ENCODE measurements around the gene PCAT7.

DNA sequence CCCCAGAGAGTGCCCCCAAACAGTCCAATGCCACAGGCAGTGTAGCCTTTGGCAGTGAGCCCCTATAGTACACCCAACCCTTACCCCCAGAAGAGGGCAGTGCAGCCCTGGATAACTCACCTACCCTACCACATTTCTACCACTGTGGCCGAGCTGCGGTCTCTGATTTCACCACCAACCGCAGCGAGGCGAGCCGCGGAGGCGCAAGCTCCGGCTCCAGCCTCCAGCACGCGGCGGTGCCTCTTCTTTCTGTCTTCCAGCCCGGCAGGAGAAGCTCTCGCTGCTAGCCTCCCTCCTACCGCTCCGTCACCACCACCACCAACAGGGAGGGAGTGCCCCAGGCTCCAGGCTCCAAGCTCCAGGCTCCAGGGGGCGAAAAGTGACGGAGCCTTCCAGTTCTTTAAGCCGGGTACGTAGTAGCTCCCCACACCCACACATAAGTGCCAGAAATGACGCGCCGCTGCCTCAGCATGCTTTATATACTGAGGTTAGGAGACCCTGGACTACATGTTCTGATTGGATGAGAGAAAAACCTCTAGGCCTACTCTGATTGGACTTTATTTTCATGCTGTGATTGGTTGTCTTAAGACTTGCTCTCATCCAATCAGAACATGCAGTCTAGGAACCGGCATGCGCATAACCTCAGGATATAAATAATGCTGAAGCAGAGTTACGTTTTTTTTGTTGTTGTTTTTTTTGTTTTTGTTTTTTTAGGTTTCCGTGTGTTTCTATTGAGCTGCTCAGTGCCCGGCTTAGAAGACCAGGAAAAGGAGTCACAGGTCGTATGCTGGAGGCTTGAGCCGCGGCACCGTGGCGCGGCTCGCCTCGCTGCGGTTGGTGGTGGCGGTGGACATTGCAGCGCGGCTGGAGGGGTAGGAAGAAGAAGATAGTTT, at the start of gene PCAT7:
- TF ChIP-seq GATA2 (IDR thresholded peaks at IDR 0.05; ENCODE audit: low read depth, low read length) (no peak), GATA3 (IDR thresholded peaks at IDR 0.05; ENCODE audit: low read depth, low read length) (no peak)

Data from SH-SY5Y (cell line).